H1 (cell line): ENCODE results near the gene LY9. TPM values are rescaled to one million over a fixed set of nuclear protein-coding genes. Genes with fewer than 3 reads are reported as not detected.

Experiments
- CTCF ChIA-PET: fragments of 300-600 bp; sonication (Branson Sonifier 250); formaldehyde crosslinking; loops from one replicate; lab custom pipeline; 2021; ENCODE audit not compliant: partially characterized antibody; lab: Charles Lee
- POLR2A ChIA-PET: fragments of 300-600 bp; sonication (Branson Sonifier 250); formaldehyde crosslinking; loops from one replicate; lab custom pipeline; 2021; ENCODE audit warnings: inconsistent platforms; ENCODE audit not compliant: partially characterized antibody; lab: Charles Lee
- DNase-seq, 2 experiments: peaks; one replicate each; pipeline versions ENCODE4 v3.0.0 to v3.0.0-alpha.2; 2010 to 2022; ENCODE audit warnings: low spot score in 2 of 2, low read depth in 1 of 2, mixed read lengths in 1 of 2
- FAIRE-seq: peaks from 2 replicates; lab custom pipeline; 2011; peaks lifted over from hg19 to GRCh38; lab: Jason Lieb, UNC
- H2AFZ ChIP-seq: 2 replicates; pipeline ENCODE4 v1.8.1; 2012; ENCODE audit warnings: low read length, inconsistent platforms
- H2AK5ac ChIP-seq: 2 replicates; pipeline ENCODE4 v1.6.1; 2013; ENCODE audit warnings: low read depth, low read length
- H2BK120ac ChIP-seq: replicated peaks from 2 replicates; pipeline ENCODE3; 2013; ENCODE audit warnings: low read depth, low read length, inconsistent platforms
- H2BK12ac ChIP-seq: 2 replicates; pipeline ENCODE4 v1.6.1; 2013; ENCODE audit warnings: low read depth, low read length
- H2BK15ac ChIP-seq: 2 replicates; pipeline ENCODE4 v1.6.1; 2013; ENCODE audit warnings: low read length
- H2BK20ac ChIP-seq: 2 replicates; pipeline ENCODE4 v1.6.1; 2013; ENCODE audit warnings: low read length
- H2BK5ac ChIP-seq: 2 replicates; pipeline ENCODE4 v1.6.1; 2013; ENCODE audit warnings: low read depth, low read length
- H3K14ac ChIP-seq: 2 replicates; pipeline ENCODE4 v1.6.1; 2013; ENCODE audit warnings: inconsistent platforms; ENCODE audit not compliant: insufficient read length
- H3K18ac ChIP-seq: 2 replicates; pipeline ENCODE4 v1.6.1; 2013; ENCODE audit warnings: low read length; ENCODE audit errors: extremely low read depth
- H3K23ac ChIP-seq: 2 replicates; pipeline ENCODE4 v1.6.1; 2013; ENCODE audit warnings: inconsistent platforms; ENCODE audit not compliant: insufficient read length
- H3K23me2 ChIP-seq: 2 replicates; pipeline ENCODE4 v1.6.1; 2013; ENCODE audit warnings: low read depth, low read length
- H3K27ac ChIP-seq: 2 replicates; pipeline ENCODE4 v1.6.1; 2011; ENCODE audit warnings: low read depth, low read length, inconsistent platforms
- H3K27me3 ChIP-seq, 4 experiments: replicated peaks in 1 of 4; 1 replicate in 1 of 4; 2 replicates in 3 of 4; pipeline versions ENCODE4 v1.6.1 to v1.8.1; 2011 to 2013; ENCODE audit warnings: low read length in 3 of 4, mild to moderate bottlenecking in 3 of 4, inconsistent platforms in 2 of 4, mixed read lengths in 2 of 4, moderate library complexity in 1 of 4; ENCODE audit not compliant: control insufficient read depth in 3 of 4, insufficient read depth in 3 of 4; ENCODE audit errors: extremely low read depth in 1 of 4
- H3K36me3 ChIP-seq, 4 experiments: 2 replicates each; pipeline versions ENCODE4 v1.6.1 to v1.8.1; 2011 to 2013; ENCODE audit warnings: mild to moderate bottlenecking in 4 of 4, low read length in 3 of 4, moderate library complexity in 2 of 4, control low read depth in 1 of 4, inconsistent platforms in 1 of 4; ENCODE audit not compliant: insufficient read depth in 4 of 4, control insufficient read depth in 2 of 4
- H3K4ac ChIP-seq: replicated peaks from 2 replicates; pipeline ENCODE3; 2013; ENCODE audit warnings: low read length, low read depth, mixed read lengths, inconsistent platforms; ENCODE audit not compliant: insufficient read length
- H3K4me1 ChIP-seq, 4 experiments: replicated peaks in 1 of 4; 1 replicate in 1 of 4; 2 replicates in 3 of 4; pipeline versions ENCODE4 v1.6.1 to v1.8.1; 2011 to 2013; ENCODE audit warnings: low read length in 3 of 4, inconsistent platforms in 2 of 4, mixed read lengths in 1 of 4; ENCODE audit not compliant: insufficient read depth in 4 of 4, control insufficient read depth in 3 of 4
- H3K4me2 ChIP-seq, 2 experiments: 2 replicates each; pipeline versions ENCODE4 v1.6.1 to v1.8.1; 2011 to 2013; ENCODE audit warnings: low read depth in 2 of 2, low read length in 2 of 2, control low read depth in 1 of 2, inconsistent platforms in 1 of 2, mild to moderate bottlenecking in 1 of 2; ENCODE audit not compliant: insufficient read depth in 1 of 2
- H3K4me3 ChIP-seq, 4 experiments: fragments of 200-600, 300-600 bp in 1 of 4; sonication (generic), shearing (Covaris generic), sonication (Bioruptor Twin) in 1 of 4; 2 replicates each; pipeline versions ENCODE4 v1.5.1 to v1.8.1; 2011 to 2016; ENCODE audit warnings: low read length in 4 of 4, low read depth in 3 of 4, control low read depth in 2 of 4, inconsistent platforms in 2 of 4, mild to moderate bottlenecking in 2 of 4, mixed read lengths in 1 of 4, moderate library complexity in 1 of 4; ENCODE audit not compliant: insufficient read depth in 2 of 4; ENCODE audit errors: extremely low read depth in 1 of 4
- H3K56ac ChIP-seq: replicated peaks from 2 replicates; pipeline ENCODE3; 2013; ENCODE audit warnings: low read depth, mild to moderate bottlenecking, mixed read lengths, low read length, inconsistent platforms; ENCODE audit not compliant: insufficient read length
- H3K79me1 ChIP-seq: 2 replicates; pipeline ENCODE4 v1.6.1; 2013; ENCODE audit warnings: low read depth, low read length, control low read depth
- H3K79me2 ChIP-seq, 2 experiments: 2 replicates each; pipeline versions ENCODE4 v1.6.1 to v1.8.1; 2012 to 2013; ENCODE audit warnings: low read length in 2 of 2, mild to moderate bottlenecking in 2 of 2, inconsistent platforms in 1 of 2; ENCODE audit not compliant: insufficient read depth in 2 of 2, control insufficient read depth in 1 of 2
- H3K9ac ChIP-seq, 4 experiments: replicated peaks in 1 of 4; 1 replicate in 1 of 4; 2 replicates in 3 of 4; pipeline versions ENCODE4 v1.6.1 to v1.8.1; 2011 to 2013; ENCODE audit warnings: low read depth in 3 of 4, low read length in 3 of 4, control low read depth in 2 of 4, mild to moderate bottlenecking in 2 of 4, moderate library complexity in 2 of 4, inconsistent platforms in 1 of 4; ENCODE audit errors: extremely low read depth in 1 of 4
- H3K9me3 ChIP-seq, 2 experiments: 2 replicates each; pipeline versions ENCODE4 v1.6.1 to v1.8.1; 2012 to 2013; ENCODE audit warnings: mild to moderate bottlenecking in 2 of 2, moderate library complexity in 2 of 2, control low read depth in 1 of 2, inconsistent platforms in 1 of 2, low read depth in 1 of 2, low read length in 1 of 2, mixed read lengths in 1 of 2; ENCODE audit not compliant: insufficient read depth in 2 of 2
- H4K20me1 ChIP-seq, 2 experiments: replicated peaks in 1 of 2; 2 replicates each; pipeline versions ENCODE3 to v1.8.1; 2011 to 2013; ENCODE audit warnings: inconsistent platforms in 2 of 2, low read length in 2 of 2, mild to moderate bottlenecking in 1 of 2; ENCODE audit not compliant: insufficient read depth in 2 of 2, control insufficient read depth in 1 of 2
- H4K5ac ChIP-seq: 2 replicates; pipeline ENCODE4 v1.6.1; 2013; ENCODE audit warnings: low read length, low read depth, mixed read lengths, inconsistent platforms; ENCODE audit not compliant: insufficient read length
- H4K8ac ChIP-seq: 2 replicates; pipeline ENCODE4 v1.8.0; 2013; ENCODE audit warnings: mild to moderate bottlenecking, moderate library complexity, low read length, inconsistent platforms; ENCODE audit not compliant: insufficient read depth; ENCODE audit errors: extremely low read depth
- H4K91ac ChIP-seq: replicated peaks from 2 replicates; pipeline ENCODE3; 2013; ENCODE audit warnings: low read length, mixed read lengths, inconsistent platforms; ENCODE audit not compliant: insufficient read length
- EZH2 ChIP-seq: fragments of 200-600 bp; sonication (generic); IDR thresholded peaks from 2 replicates; pipeline ENCODE4 v1.7.1; 2012; ENCODE audit warnings: low read depth, mild to moderate bottlenecking, moderate library complexity, low read length, inconsistent platforms; ENCODE audit not compliant: severe bottlenecking
- GTF2F1 ChIP-seq: IDR thresholded peaks from 2 replicates; pipeline ENCODE4 v1.6.1; 2012; ENCODE audit warnings: low read depth, low read length, improper control_type of control experiment, borderline replicate concordance
- RXRA ChIP-seq: IDR thresholded peaks from 2 replicates; pipeline ENCODE4 v1.6.1; 2011; ENCODE audit warnings: low read depth, mild to moderate bottlenecking, low read length, moderate library complexity; ENCODE audit not compliant: insufficient read depth
- SAP30 ChIP-seq: fragments of 300-600 bp; sonication (generic); IDR thresholded peaks from 2 replicates; pipeline ENCODE4 v1.7.1; 2012; ENCODE audit warnings: low read length, moderate library complexity, mild to moderate bottlenecking, inconsistent platforms; ENCODE audit not compliant: insufficient read depth, insufficient replicate concordance
- SIRT6 ChIP-seq: IDR thresholded peaks from one replicate; pipeline ENCODE4 v1.7.1; 2012; ENCODE audit warnings: low read length, inconsistent platforms
- ZNF274 ChIP-seq: IDR thresholded peaks from 2 replicates; pipeline ENCODE4 v1.7.0; 2012; ENCODE audit warnings: low read length, borderline replicate concordance; ENCODE audit errors: extremely low read depth
- polyA plus RNA-seq, 7 experiments: library from polyadenylated mRNA; depleted of rRNA in 3 of 7; stranded (reverse) in 5 of 7; unstranded in 2 of 7; fragments of >200 nt in 5 of 7; fragments of 200-250 nt in 2 of 7; gene quantifications; 1 replicate in 5 of 7; 2 replicates in 1 of 7; 4 replicates in 1 of 7; pipeline versions ENCODE4 v1.2.1 to v1.2.3, GENCODE V29; 2011 to 2013; ENCODE audit warnings: missing spikeins in 2 of 7, mixed read lengths in 2 of 7
- total RNA-seq: library from RNA; stranded (reverse); fragmentation: NEBNext Ultra II Directional; extraction: Animal tissue kit (Norgen Biotek cat#: 25700); gene quantifications from 2 replicates; pipeline ENCODE4 v1.2.1, GENCODE V29; 2021

LY9 gene
- total and polyA plus RNA-seq, 2 of the 8 experiments (the other 6 are each of a cell fraction or from before 2014, with no cell fraction given) = not detected

GRCh38 chr1:160753594-160753993, 42.4 kb upstream of the LY9 start:
- Histone ChIP-seq H3K36me3 (no peaks in the 10 kb centered on the region), H3K4me1 (no peaks in the 10 kb centered on the region), H4K20me1 (no peaks in the 10 kb centered on the region), H3K79me1 (no peaks in the 10 kb centered on the region), H2AFZ (no peak overlapping the region), H3K56ac (no peak overlapping the region), H2BK15ac (no peak overlapping the region), H2BK5ac (no peak overlapping the region), H4K8ac (no peak overlapping the region), H3K27ac (no peak overlapping the region), H3K4ac (no peak overlapping the region), H2BK120ac (no peak overlapping the region), H3K27me3 (no peaks in the 10 kb centered on the region), H3K23ac (no peak overlapping the region), H3K23me2 (no peaks in the 10 kb centered on the region), H3K79me2 (no peaks in the 10 kb centered on the region), H3K4me2 (no peak overlapping the region), H3K9me3 (no peaks in the 10 kb centered on the region), H2BK20ac (no peak overlapping the region), H4K5ac (no peak overlapping the region), H3K18ac (no peak overlapping the region), H3K14ac (no peak overlapping the region), H2AK5ac (no peak overlapping the region), H3K9ac (no peak overlapping the region), H4K91ac (no peak overlapping the region), H2BK12ac (no peak overlapping the region), H3K4me3 (no peak overlapping the region)
- FAIRE-seq = no peak
- CTCF ChIA-PET = interaction anchor here (1.1 to 4.2 kb wide), 5 partner anchors 15 to 79 kb away, joined by 3 to 18 read pairs (median 3); no protein-coding TSS in a partner anchor
- no peak for TF ChIP-seq ZNF274
- no peak for TF ChIP-seq RXRA
- no peak for TF ChIP-seq SIRT6
- no peak for TF ChIP-seq SAP30
- TF ChIP-seq EZH2 = no peak
- TF ChIP-seq GTF2F1 = no peak
- POLR2A ChIA-PET = no interaction called here
- no peak for DNase-seq
